ENCODE measurements around the gene CACNA2D4.

Gene CACNA2D4

DNA sequence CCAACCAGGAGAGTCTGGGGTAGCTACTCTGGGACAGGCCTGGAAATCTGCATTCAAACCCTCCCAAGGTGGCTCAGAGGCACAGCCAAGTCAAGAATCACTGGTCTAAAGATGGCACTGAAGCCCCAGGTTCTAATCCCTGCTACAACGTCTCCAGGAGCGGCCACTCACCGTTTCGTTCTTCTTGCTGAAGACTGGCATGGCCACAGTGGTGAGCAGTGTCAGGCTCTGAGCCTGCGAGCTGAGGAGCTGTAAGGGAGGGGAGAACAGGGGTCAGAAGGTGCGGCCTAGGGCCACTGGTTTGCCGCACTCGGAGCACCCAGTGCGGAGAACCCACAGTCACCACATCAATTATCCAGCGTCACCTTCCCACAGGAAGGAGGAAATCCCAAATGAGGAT, 38.8 kb downstream of the CACNA2D4 start:
- in situ Hi-C loops (cut with MboI; ENCODE audit: low pct_unique_long_range_greater_than_20kb, low sequenced_read_pairs) = no loop called here
- DNase-seq = no peak

DNA sequence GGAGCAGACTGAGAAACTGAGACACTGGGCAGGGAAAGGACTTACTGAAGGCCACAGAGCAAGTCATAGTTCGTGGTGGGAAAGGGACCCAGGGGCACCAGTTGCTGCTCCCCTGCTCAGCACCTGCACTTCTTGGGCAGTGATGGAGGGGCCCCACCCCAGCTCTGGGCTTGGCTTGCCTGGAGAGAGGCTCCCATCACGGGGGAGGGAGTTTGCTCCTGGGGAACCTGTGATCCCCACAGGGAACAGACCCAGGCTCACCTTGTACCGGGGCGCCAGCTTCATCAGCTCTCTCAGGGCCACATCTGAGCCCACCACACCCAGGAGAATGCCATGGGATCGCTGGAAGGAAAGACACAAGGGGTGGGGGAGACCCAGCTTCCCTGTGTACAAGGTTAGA, 39.8 kb downstream of the CACNA2D4 start:
- in situ Hi-C loops (cut with MboI; ENCODE audit: low pct_unique_long_range_greater_than_20kb, low sequenced_read_pairs) = no loop called here
- no peak for DNase-seq

DNA sequence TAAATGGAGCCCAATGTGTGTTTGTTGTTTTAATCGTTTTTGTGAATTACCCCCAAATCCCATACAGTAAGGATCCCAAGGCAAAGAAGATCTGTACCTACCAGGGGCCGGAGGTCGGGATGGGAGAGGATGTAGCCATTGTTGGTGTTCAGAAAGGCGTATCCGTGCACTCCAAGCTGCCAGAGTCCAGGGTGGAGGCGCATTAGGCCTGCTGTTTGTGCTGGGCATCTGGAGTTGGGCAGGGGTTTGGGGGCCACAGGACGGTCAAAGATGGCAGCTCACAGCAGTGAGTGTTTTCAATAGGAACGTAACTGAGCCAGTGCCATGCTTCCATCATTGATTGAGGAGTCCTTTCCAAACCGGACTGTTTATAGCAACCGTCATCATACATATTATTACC, 40.2 kb downstream of the CACNA2D4 start:
- in situ Hi-C loops (cut with MboI; ENCODE audit: low pct_unique_long_range_greater_than_20kb, low sequenced_read_pairs) = no loop called here
- no peak for DNase-seq

DNA sequence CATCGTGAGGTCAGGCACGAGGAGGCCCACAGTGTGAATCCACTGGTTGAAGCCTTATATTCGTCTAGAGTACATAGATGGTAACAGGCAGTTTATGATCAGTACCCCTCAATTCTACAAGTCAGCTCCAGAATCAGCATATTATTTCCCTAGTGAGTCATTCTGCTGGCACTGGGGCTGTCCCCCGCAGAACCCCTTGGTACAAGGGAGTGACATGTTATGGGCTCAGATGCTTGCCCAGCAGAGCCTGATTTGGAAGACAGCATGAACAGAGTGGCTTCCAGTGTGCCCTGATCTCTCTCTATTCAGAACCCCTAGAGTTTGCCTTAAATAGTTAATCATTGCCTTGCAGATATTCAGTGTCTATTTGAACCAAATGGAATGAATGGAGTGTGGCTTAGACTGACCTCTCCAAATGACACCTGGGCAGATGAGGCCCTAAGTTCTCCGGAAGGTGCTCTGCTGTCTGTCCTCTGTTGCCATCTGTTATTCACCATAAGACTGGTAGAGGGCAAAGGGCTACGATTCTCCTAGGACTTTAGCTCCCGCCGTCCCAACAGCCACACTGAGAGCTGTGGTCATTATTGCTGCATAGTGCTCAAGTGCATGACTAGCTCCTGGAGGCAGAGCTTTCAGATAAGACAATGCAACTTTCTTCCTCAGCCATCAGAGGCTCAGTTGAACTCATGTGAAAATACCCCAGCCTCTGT, 41.1 kb downstream of the CACNA2D4 start:
- in situ Hi-C loops (cut with MboI; ENCODE audit: low pct_unique_long_range_greater_than_20kb, low sequenced_read_pairs) = no loop called here
- DNase-seq = no peak

DNA sequence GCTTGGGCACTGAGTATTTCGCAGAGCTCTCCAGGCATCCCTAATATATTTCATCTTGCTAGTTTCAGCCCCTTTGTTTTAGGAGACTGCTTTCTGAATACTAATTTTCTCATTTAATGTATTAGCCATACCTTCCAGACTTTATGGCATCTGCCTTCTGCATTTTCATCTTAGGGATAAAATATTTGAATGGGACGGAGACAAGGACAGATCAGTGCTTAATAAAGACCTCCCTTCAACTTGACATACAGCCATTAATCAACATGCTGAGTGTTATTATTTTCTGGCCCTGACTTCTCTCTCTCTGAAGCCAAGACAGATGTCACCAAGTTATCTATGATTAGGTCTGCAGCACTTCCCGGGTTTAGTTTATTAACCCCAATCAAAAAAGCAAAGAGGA, 42.4 kb downstream of the CACNA2D4 start:
- no peak for DNase-seq
- in situ Hi-C loops (cut with MboI; ENCODE audit: low pct_unique_long_range_greater_than_20kb, low sequenced_read_pairs) = no loop called here

DNA sequence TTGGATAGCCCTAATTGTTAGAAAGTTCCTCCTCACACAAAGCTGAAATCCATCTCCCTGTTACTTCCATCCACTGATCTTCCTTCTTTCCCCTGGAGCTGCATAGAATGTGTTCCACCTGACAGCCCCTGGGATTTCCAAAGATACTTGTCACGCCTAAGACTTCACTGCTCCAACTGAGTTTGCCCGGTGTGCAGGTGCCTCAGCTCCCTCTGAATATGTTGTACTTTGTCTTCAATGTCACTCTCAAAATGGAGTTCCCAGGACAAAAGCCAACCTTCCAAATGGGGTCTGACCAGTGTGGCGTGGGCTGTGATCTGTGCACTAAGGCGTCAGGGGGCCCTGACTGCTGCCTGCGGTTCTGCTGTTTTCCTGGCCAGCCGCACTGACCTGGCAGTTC, 42.8 kb downstream of the CACNA2D4 start:
- in situ Hi-C loops (cut with MboI; ENCODE audit: low pct_unique_long_range_greater_than_20kb, low sequenced_read_pairs) = no loop called here
- no peak for DNase-seq

DNA sequence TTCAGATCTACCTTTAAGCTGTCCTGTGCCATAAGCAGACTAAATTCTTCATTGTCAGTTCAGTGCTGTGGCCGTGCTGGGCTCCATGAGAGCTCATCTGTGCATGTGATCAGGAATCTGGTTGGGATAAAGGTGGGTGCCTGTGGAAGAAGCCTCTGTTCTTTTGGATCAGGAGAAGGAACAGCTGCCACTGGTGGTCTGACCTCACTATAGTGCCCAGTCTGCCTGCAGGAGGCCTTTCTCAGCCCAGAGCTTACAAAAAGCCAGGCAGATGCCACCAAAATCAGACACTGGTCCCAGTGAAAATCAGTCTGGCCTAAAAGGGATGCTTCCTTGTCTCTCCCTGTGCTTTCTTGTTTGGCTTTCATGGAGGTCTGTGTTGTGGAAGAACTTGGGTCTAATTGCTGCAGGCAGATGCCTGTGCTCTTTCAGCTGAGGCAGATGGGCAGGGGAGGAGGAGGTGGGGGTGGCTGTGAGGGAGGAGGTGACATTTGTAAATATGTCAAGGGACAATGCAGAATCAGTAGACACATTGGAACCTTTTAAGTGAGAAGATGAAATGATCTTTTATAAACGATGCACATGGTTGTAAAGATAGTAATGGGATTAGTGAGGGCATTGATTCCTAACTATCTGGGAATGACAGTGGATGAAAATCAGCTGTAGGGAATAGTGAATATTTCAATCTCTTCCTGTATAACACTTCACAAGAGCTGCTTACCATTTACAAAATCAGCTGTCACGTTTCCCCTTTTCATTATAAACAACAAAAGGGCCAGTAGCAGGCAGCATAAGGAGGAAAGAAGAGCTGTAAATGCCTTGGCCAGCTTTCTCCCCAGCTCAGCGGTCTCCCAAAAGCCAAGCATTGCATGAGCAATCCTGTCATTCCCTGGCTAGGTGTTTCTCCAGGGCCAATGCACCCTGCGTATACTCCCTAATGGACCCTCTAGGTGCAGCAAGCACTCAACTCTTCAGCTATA, 44.6 kb downstream of the CACNA2D4 start:
- no peak for DNase-seq
- in situ Hi-C loops (cut with MboI; ENCODE audit: low pct_unique_long_range_greater_than_20kb, low sequenced_read_pairs) = no loop called here

DNA sequence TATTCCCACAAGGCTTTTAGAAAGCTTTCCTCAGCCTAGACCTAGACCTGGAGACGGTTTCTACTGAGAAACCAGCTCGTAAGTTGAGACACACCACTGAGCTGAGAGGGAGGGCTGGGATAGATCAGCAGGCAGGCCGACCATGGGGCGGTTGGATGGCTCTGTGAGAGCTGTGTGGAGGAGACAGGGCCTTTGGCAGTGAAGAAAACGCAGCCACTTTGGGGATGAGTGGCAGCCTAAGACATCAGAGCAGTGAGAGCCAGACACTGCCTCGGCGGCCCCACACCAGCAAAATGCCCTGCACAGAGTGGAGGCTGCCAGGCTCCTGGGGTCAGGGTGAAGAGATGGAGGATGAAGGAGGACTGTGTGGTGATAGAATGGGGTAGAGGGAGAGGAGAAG, 46.0 kb downstream of the CACNA2D4 start:
- no peak for DNase-seq
- in situ Hi-C loops (cut with MboI; ENCODE audit: low pct_unique_long_range_greater_than_20kb, low sequenced_read_pairs) = no loop called here

DNA sequence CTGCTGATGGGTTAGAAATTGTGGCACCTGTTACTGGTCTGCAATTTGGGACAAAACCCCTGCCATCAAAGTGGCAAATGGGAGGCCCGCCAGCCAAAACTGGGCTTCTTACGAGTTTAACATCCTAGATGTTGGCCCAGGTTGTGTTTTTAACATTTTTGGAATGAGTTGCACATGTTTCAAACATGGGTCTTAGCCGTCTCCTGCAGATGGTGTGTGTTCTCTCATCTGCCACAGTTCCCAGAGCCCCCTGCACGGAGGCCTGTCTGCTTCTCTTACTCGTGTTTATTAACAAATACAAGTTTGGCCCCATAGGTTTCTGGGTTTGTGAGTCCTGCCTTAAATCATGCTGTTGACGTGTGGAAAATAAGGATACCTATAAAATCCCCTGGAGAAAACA, 46.5 kb downstream of the CACNA2D4 start:
- in situ Hi-C loops (cut with MboI; ENCODE audit: low pct_unique_long_range_greater_than_20kb, low sequenced_read_pairs) = no loop called here
- no peak for DNase-seq

DNA sequence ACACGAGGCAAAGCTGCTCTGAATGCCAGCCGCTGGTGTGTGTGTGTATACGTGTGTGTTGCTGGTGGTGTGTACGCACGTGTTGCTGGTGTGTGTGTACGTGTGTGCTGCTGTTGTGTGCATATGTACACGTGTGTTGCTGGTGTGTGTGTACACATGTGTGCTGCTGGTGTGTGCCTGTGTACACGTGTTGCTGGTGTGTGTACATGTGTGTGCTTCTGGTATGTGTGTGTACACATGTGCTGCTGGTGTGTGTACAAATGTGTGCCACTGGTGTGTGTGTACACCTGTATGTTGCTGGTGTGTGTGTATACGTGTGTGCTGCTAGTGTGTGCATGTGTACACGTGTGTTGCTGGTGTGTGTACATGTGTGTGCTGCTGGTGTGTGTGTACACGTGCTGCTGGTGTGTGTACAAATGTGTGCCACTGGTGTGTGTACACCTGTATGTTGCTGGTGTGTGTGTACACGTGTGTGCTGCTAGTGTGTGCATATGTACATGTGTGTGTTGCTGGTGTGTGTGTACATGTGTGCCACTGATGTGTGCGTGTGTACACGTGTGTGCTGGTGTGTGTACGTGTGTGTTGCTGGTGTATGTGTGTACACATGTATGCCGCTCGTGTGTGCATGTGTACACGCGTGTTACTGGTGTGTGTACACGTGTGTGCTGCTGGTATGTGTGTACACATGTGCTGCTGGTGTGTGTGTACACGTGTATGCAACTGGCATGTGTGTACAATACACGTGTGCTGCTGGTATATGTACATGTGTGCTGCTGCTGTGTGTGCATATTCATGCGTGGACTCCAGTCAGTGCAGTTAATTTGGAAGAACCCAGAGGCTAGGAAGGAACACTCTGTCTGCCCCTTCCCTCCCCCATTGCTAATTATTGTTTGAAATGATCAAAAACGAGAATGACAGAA, 47.2 kb downstream of the CACNA2D4 start:
- DNase-seq = no peak
- in situ Hi-C loops (cut with MboI; ENCODE audit: low pct_unique_long_range_greater_than_20kb, low sequenced_read_pairs) = no loop called here

DNA sequence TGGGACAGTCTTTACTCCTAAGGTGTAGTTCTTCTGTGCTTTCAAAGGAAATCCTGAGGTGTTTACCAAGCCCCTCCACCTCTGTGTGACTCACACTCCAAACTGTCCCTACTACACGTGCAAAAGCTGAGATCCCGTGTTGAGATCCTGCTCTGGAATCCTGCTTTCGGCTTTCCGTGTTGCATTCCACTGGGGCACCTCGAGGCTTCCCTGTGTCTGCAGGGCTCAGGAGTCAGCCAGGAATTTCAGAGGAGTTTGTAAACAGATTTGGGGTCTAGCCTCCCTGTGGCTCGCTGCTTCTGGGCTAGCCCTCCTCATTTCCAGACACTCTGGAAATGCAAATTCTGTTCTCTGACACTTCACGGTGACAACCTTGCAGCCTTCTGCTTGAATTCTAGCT, 48.4 kb downstream of the CACNA2D4 start:
- in situ Hi-C loops (cut with MboI; ENCODE audit: low pct_unique_long_range_greater_than_20kb, low sequenced_read_pairs) = no loop called here
- no peak for DNase-seq

DNA sequence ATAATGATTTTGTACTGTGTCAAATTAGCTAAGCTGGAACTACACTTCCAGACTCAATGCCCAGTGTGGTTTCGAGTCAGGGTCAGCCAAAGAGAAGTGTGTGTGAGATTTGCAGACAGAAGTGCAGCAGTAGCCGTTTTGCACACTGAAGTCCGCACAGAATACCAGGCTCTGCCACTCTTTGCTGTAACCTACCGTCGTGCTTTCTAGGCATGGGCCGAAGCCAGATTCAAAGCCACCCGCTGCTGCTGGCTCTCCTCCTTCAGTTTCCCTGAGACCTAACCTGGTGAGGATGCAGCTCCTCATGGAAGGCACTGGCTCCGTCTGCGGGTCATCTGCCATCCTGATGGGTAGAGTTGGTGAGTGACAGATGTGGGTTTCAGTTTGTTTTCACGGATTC, 49.3 kb downstream of the CACNA2D4 start:
- no peak for DNase-seq
- in situ Hi-C loops (cut with MboI; ENCODE audit: low pct_unique_long_range_greater_than_20kb, low sequenced_read_pairs) = no loop called here

DNA sequence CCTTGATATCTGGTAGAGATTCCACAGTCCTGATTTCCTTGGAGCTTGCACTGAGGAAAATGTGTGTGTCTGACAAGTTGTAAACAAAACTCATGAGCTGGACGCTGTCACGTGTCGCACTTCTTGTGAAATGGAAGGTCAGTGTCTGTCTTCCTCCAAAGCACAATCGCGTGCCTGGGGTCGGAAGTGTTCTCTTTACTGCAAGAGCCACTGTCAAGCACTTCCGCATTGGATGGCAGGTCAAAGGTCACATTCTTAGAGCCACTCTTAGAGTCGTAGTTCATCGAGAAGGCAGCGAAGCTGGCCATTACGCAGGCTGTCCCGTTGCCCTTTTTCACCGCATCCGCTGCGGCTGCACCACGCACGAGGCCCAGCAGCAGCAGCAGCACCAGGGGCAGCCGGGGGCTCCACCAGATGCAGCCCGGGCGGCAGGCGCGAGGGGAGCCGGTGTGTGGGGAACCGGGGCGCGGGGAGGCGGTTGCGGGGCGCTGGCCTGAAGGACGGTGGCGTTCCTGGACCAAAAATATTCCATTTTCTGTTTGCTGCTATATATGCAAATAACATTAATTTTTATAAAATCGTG, 53.1 kb downstream of the CACNA2D4 start:
- in situ Hi-C loops (cut with MboI; ENCODE audit: low pct_unique_long_range_greater_than_20kb, low sequenced_read_pairs) = no loop called here

DNA sequence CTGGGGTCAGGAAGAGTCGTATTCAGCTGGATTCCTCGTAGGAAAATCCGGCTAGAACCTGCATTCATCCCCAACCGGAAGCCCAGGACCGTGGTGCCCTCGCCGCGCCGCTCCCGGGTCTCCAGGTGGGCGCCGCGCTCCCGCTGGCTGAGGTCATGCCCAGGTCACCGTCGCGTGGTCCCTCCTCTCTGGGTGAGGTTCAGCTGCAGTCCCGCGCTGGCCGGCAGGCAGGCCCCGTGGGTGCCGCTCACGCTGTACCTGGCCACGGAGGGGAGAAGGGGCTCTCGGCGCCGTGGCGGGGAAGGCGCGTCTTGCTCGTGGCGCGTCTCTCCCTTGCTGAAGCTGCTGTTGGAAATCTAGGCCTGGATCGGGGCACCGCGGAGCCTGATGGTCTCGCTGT, 53.6 kb downstream of the CACNA2D4 start:
- no peak for DNase-seq
- in situ Hi-C loops (cut with MboI; ENCODE audit: low pct_unique_long_range_greater_than_20kb, low sequenced_read_pairs) = no loop called here

More for the DNA sequence above, 53.1 kb downstream of the CACNA2D4 start:
- no peak for DNase-seq

DNA sequence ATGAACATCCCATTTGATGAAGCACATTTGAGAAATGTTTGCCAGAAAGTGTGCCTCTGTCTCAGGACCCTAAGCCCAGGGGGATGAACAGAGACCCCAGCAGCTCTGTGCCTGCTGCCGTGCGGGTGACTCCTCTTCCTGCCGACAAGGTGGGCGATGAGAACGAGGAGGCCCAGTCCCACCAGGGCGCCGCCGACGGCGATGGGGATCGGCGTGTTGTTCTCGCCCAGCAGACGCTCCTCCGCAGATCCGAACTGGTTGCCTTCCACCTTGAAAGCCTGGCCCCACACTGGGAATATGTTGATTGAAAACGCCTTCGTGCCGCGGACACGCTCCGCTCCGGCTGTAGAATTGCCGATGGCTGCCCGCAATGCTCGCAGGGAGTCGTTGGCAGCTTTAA, 54.0 kb downstream of the CACNA2D4 start:
- no peak for DNase-seq
- in situ Hi-C loops (cut with MboI; ENCODE audit: low pct_unique_long_range_greater_than_20kb, low sequenced_read_pairs) = no loop called here

DNA sequence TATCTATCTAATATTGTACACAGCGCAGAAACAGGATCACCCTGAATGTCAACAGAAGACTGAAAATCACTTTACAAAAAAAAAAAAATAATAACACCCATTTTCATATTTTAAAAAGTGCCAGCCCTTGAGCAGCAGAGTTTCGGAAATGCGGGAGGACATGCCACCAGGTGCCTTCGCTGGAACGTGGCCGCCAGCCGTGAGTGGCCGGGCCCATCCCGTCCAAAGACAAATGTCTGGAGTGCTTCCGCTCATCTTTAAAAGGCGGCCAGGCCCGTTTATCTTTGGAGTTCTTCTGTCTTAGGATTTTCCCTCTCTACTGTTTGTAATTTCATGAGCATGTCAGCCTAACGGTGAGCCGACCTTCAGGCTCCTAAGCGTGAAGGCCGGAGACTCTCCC, 54.6 kb downstream of the CACNA2D4 start:
- DNase-seq = no peak
- in situ Hi-C loops (cut with MboI; ENCODE audit: low pct_unique_long_range_greater_than_20kb, low sequenced_read_pairs) = no loop called here

DNA sequence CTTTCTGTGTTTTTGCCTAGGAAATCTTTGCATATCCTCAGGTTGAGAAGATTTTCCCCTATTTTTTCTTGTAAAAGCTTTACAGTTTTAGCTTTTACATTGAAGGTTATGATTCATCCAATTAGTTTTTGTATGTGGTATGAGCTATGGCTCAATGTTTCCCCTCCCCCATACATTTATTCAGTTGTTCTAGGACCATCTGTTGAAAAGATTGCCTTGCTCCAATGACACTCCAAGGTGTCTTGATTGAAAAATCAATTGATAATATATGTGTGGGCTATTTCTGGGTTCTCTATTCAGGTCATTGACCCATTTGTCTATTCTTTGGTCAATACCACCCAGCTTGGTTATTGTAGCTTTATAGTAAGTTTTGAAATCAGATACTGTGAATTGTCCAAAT, 55.5 kb downstream of the CACNA2D4 start:
- in situ Hi-C loops (cut with MboI; ENCODE audit: low pct_unique_long_range_greater_than_20kb, low sequenced_read_pairs) = no loop called here
- no peak for DNase-seq

DNA sequence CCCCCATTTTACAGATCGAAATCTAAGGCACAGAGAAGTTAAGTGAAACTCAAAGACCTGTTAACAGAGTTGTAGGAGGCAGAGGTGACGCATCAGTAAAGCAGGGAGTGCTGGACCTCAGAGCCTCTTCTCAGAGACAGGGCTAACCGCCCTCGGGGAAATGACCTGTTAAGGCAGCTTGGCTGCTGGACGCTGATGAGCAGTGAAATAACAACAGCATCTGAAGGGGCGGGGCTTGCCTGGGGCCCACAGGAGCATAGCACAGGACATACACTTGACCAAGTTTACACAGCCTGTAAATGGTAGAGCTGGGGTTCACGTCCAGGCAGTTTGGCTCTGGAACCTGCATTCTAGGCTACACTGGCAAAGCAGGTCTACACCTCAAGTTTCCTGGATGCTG, 58.8 kb downstream of the CACNA2D4 start:
- in situ Hi-C loops (cut with MboI; ENCODE audit: low pct_unique_long_range_greater_than_20kb, low sequenced_read_pairs) = no loop called here
- DNase-seq = no peak

DNA sequence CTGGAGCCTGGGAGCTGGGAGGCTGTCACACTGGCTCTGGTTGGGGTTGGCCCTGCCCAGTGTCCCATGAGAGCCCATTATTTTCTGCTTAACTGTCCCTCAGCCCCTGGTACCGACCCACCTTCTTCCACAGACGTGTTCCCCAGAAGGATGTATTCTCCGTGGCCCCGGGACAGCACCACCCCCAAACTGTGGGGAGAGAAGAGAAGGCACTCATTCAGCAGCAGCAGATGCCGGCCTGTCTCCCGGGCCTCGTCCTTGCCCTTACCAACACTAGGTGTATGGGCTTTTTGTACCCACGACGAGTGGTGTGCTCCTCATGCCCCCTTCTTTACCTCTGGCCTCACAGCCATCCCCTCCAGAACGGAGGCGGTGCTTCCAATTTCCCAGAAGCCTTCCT, 60.0 kb downstream of the CACNA2D4 start:
- in situ Hi-C loops (cut with MboI; ENCODE audit: low pct_unique_long_range_greater_than_20kb, low sequenced_read_pairs) = no loop called here
- no peak for DNase-seq
